ENCODE data around the gene CFAP410.
"Not testable (repeated sequence)": the region's sequence is repeated elsewhere in the genome, so short reads cannot be mapped to it uniquely, and the experiment has no call there.

Gene CFAP410

DNA sequence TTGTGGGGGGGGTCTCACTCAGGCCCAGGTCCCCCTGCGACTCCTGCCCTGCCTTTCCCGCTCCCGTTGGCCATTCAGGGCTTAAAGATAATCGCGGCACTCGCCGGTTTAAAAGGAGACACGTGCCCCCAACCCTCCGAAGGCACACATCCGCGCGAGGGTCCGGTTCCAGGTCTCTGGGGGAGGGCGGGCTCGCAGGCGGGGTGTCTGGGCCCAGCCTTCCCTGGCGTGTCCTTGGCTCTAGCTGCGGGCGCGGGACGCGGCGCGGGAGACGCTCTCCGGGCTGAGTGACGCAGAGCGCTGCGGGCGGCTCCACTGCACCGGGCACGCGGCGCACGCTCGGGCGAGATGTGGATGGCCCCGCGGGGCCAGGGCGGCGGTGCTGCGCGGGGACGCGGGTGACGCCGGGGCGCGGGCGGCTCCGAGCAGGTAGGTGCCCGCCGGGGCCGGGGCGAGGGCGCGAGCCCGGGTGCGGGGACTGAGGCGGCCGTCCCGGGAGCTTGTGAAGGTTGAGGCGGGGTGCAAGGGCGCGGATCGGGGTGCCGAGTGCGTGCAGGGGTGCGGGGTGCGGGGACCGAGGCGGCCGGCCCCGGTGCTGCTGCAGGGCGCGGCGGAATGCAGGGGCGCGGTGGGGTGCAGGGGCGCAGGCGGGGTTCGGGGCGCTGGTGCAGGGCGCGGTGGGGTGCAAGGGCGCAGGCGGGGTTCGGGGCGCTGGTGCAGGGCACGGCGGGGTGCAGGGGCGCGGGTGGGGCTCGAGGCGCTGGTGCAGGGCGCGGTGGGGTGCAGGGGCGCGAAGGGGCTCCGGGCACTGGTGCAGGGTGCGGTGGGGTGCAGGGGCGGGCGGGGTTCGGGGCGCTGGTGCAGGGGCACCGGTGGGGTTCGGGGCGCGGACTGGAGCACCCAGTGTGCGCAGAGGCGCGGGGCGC, 10.9 kb upstream of the CFAP410 start:
- no peak for DNase-seq

DNA sequence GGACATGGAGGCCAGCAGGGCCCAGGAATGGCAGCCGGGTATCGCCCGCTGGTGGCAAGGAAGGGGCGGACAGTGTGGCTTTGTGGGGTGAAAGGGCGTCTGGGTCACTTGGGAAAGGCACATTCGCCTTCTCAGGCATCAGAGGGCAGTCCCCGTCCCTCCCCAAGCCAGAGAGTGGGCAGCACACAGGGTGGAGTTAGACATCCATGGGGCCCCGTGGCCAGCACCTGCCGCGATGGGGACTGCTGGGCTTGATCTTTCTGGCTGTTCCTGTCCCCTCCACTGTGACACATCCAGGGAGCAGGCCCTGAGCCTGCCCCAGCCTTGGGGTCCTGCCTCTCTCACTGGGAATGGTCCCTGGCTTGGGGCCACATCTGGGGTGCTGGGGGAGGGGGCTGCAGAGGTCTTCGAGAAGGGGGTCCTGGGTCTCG, 10.2 kb upstream of the CFAP410 start:
- no peak for DNase-seq

DNA sequence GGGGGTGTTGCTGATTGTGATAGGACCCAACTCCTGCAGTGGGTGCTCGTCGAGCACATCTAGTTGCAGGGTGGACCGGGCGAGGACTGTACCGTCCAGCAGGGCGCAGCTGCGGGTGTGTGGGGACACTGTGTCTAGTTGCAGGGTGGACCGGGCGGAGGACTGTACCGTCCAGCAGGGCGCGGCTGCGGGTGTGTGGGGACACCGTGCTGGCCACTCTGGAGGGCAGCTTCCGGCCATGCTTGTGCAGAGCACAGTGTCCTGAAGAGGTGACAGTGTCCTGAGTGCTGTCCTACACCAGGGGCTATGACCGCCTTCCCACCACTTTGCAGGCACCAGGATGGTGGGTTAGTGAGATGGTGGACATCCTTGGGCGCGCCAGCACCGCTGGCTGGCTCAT, 9.7 kb upstream of the CFAP410 start:
- DNase-seq: no peak

DNA sequence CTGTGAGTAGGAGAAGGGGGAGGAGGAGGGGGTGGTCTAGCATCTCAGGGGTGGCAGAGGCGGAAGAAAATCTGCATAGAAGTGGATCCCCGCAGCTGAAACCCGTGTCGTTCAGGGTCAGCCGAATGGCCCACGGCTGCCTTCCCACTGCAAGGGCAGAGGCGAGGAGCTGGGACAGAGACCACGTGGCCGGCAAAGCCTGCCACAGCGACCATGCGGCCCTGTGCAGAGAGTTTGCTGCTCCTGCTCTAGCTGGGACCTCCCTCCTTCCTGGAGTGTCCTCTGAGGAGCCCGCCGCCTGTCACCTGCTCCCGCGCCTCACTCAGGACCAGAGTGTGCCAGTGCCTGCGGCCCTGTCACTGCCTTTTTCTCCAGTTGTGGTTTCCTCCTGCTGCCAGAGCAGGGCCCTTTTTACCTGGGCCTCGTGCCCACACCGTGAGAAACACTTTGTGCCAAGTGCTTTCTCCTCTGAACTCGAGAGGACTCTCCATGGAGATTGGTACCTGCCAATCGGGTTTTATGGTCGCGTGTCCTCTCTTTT, 8.8 kb upstream of the CFAP410 start:
- DNase-seq: no peak

DNA sequence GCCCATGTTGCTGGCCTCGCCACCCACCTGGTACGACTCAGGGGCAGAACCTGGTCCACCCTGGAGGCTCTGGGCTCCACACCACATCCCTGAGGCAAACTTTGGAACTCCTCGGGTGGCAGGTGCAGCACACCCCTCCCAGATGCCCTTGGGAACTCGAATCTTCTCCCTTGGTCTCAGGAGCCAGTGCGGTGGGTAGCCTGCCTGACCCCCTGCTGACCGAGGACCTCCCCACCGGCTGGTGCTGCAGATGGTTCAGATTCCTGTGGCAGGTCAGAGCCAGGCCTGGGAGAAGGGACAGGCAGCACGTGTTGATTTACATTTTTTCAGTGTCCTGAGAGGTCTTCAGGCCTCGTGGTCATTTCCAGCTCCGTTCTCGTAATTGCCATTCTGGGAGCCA, 6.3 kb upstream of the CFAP410 start:
- DNase-seq: no peak

DNA sequence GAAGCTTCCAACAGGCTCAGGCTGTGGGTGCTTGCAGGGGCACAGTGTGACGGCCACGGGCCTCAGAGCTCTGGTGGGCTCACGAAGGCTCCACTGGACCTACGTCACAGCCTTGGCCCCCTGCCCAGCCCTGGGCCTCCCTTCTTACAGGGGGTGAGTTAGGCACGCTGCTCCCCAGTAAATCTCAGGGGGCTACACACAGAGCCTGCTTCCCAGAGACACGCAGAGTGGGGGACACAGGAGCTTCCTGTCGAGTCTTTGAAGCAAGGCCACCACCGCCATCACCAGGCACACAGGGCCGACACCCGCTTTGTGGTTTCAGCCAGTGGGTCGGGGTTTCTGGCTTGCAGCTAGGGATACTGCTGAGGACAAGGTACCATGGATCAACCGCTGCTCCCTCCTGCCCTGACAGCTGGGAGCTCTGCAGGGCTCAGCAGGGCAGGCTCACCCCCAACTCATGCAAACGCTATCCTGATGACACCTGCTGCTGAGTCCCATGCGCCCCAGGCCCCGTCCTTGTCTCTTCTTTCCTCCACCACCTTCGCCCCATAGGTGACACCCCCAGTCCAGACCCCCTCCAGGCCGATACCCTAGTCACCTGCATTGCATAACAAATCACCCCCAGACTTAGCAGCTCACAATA, 5.5 kb upstream of the CFAP410 start:
- no peak for DNase-seq

DNA sequence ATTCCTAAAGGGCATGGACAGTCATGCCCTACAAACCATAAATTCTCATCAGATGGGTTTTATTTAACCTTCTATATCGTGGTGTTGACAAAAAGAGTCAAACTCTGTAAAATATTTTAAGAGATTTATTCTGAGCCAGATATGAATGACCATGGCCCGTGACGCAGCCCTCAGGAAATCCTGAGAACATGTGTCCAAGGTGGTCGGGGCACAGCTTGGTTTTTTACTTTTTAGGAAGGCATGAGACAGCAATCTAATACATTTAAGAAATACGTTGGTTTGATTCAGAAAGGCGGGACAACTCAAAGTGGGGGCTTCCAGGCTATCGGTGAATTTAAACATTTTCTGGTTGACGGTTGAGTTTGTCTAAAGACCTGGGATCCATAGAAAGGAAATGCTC, 3.8 kb upstream of the CFAP410 start:
- not testable (repeated sequence) for DNase-seq

DNA sequence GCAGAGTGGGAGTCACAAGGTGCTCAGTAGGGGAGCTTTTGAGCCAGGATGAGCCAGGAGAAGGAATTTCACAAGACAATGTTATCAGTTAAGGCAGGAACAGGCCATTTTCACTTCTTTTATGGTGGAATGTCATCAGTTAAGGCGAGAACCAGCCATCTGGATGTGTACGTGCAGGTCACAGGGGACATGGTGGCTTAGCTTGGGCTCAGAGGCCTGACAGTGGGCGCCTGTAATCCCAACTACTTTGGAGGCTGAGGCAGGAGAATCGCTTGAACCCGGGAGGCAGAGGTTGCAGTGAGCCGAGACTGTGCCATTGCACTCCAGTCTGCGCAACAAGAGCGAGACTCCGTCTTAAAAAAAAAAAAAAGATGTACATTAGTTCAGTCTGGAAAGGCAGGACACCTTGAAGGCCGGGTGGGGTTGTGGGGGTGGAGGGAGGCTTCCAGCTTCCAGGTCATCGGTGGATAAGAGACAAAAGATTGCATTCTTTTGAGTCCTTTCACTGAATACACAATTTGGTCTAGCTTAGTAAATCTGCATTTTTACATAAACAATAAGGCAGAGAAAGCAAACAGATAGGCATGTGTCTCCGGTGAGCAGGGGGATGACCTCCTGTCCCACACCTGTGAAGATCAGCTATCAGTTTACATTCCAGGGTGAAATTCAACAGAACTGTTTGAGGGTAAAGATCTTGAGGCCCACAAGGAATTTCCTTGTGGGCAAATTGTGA, 2.7 kb upstream of the CFAP410 start:
- not testable (repeated sequence) for DNase-seq

DNA sequence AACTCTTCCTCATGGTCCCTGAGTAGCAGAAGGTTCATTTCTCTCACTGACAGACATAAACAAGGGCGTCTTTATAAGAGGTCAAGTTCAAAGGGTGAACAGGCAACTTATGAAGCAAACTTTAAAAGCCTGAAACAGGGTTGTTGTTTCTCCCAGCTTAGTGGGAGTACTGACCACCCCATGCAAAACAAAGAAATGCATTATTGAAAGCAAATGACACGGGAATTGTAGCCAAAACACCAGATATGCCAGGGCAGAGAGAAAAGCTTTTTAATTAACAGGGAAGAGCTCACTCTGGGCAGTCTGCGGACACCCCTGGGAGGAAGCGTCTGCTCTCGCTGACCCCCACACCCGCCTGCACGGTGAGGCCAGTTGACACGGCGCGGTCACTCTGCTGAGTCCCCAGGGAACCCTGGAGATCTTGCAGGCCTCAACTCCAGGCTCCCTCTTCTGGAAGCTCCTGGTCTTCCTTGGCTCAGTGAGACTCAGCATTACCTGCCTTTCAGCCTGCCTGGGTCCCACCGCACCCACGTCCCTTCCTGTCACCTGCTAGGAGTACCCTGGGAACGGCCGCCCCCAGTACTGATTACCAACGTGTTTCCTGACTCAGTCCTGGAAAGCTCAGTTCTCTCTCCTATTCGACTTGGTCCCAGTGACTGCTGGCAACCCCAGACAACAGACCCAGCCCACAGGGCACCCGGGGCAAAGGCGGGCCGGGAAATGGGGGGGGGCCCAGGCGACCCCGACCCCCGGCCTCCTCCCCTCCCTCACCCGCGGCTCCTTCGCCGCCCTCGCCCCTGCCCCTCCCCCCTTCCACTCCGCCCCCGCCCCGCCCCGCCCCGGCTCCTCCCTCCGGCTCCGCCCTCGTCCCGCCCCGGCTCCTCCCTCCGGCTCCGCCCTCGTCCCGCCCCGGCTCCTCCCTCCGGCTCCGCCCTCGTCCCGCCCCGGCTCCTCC, 972 bp downstream of the CFAP410 start:
- DNase-seq: peak in 1 of 2 donors; percentile 58

DNA sequence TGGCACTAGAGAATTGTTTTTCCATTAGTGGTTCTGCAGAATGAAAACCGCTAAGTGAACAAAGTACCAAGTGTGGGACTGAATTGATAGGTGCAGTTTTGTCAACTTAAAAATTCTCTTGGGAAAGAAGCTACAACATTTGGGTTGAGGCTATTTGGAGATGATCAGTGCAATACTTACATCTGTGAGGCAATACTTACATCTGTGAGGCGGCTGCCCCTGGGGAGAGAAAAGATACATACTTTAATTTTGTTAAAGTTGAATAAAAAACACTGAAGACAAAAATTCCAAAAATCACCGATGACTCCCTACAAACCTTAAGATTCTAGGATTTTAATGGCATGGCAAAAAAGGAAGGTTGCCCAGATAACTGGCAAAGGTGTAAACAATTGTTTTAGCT, 1.7 kb downstream of the CFAP410 start:
- no peak for DNase-seq

DNA sequence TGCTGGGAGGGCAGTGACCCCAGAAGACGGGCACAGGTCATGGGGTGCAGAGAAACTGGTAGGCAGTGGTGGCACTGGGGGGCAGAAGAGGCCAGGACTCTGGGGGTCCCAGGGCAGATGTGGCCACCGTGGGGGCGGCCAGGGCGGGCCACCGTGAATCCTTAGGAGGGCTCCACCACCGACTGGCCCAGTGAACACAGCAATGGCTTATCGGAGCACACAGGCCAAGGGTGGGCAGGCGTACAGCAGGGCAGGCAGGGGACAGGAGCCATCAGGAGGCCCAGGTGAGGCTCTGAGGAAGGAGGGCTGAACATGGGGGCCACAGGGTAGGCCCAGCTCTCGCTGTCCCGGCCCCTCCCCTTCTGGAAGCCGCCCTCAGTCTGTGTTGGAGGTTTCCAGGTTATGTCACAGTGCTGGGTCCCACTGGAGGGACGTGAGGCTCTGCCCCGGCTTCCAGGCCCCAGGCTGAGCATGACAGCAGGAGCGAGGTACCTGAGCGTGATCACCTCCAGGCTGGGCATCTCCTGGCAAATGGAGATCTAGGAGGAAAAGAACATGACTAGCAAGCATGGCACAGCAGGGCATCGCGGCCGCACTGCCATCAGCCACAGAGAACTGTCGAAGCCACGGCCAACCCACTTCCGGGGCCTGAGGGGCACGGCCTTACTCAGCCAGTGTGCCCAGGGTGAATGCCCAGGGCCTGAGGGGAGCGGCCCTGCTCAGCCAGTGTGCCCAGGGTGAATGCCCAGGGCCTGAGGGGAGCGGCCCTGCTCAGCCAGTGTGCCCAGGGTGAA, 3.7 kb downstream of the CFAP410 start:
- no peak for DNase-seq

DNA sequence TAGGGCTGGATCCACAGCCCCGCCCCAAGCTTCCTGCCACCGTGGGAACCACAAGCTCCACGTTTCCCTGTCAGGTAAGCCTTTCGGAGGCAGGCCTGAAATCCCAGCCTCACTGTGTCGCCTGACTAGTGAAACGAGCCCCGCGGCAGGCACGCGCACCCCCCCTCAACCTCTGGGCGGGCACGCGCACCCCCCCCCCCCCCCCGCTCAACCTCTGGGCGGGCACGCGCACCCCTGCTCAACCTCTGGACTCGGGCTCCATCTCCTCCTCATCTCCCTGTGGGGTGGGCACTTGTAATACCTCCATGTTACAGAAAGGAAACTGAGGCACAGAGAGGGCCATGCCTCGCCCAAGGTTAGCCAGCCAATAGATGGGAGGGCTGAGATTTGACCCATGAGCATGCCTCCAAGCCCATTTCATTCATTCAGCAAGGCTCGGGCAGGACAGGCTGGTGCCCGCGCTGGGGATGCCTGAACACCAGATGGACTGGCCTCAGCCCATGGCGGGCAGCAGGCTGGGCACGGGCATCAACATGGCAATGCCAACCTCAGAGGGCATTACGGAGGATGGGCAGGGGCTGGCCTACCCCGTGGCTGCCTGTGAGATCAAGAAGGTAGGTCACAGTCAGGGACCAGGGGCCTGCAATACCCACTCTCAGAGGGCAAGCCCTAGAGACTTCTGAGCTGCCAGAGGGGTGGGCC, 4.7 kb downstream of the CFAP410 start:
- DNase-seq: no peak

DNA sequence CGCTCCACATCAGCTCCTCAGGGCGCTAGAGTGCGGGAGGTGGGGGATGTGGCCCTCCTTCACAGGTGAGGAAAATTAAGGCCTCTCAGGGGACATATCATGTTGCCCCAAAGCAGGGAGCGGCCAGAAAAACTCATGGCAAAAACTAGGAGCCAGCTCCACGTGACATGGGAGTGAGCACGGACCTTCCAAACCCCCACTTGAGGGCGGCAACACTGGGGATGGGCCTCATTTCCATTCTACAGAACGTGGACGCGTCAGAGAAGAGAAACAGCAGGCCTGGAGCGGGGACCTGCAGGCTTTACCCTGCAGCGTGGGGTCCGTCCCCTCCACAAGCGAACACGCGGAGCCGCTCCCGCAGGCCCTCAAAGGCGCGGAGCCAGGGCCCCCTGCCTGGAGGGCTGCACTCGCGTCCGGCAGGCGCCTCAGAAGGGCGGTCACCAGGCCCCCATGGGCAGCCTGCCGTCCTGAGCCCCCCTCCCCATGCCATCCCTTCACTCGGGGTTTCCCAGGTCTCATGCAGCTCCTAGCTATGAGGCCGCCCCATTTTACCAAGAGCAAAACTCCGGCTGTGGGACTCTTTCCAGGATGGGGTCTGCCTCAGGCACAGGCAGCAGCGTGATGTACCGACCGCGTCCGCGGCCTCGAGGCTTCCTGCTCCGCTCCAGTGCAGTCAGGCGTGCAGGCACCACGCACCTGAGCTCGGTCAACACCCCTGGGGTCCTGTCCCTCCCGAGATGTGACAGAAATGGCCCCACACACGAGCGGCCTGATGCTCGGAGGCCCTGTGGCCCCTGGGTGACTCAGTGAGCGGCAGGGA, 5.5 kb downstream of the CFAP410 start:
- no peak for DNase-seq

DNA sequence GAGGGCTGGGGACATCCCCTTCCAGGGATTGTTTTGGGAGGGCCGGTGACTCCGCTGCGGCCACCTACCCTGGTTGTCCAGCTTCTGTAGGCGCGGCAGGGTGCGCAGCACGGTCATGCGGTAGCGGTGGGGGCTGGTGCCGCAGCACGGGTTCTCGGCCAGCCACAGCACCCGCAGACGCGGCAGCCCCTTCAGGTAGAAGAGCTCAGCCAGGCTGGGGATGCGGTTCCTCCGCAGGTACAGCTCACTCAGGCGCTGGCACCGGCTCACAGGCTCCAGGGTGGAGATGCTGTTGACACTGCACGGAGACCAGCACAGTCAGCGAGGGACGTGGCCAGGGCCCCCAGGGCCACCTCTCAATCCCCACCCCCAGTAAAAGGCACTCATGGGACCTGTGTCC, 6.2 kb downstream of the CFAP410 start:
- DNase-seq: no peak

DNA sequence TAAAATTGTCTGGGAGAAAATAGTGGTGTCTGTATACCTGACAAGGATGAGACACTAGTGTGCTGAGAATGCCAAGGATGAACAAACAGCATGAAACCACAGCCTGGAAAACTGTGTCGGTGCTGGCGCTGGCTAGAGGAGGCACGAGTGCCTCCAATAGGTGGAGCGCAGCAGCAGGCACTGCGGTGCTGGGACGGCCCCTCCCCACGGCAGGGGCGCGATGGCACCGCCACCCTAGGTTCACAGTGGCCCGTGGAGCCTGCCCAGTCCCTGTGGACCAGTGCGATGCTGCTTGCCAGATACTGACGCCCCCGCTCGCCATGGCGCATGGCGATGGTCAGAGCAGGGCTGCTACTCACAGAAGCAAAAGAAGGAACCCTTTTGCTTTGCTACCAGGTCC, 6.8 kb downstream of the CFAP410 start:
- no peak for DNase-seq

DNA sequence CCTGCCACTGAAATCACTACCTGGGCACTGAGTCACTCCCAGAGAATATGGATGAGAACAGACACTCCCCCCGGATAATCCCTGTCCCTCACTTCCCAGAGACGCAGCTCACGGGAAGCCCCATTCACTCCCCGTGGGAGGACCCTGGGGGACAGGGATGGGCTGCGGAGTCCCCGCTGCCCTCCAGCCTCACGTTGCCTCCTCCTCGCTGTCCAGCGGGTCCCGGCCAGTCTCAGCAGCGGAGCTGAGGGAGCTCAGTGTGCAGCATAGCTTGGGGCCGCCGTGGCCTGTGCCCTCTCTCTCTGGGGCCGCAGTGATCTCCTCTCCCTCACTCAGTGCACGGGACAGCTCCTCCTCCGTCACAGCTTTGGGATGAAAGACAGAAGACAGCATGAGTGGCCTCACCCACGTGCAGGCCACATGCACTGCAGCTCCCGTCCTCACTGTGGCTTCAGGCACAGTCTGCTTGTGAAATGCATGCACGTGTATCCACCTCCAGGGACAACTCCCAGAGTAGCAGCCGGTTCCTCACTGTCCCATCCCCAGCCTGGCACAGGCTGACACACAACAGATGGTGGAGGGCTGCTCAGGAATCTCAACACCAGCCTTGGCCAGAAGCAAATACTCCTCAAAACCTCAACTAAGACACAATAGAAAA, 7.4 kb downstream of the CFAP410 start:
- DNase-seq: no peak

DNA sequence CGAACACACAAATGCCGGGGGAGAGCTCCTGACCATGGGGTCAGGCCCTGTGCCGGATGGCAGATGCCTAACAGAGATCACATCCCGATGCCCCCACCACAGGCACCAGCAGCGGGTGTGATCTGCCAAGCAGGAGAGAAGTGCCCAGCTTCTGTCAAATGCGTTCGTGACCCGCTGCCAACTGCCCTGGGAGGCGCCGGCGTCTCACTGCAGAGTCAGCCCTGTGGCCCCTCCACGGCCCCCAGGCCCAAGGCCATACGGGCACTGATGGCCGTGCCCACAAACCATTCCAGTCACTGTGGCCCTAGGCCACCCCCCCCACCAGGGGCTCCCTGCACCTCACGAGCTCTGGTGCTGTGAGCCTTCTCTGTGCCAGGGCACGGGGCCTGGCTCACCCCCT, 8.0 kb downstream of the CFAP410 start:
- DNase-seq: no peak

DNA sequence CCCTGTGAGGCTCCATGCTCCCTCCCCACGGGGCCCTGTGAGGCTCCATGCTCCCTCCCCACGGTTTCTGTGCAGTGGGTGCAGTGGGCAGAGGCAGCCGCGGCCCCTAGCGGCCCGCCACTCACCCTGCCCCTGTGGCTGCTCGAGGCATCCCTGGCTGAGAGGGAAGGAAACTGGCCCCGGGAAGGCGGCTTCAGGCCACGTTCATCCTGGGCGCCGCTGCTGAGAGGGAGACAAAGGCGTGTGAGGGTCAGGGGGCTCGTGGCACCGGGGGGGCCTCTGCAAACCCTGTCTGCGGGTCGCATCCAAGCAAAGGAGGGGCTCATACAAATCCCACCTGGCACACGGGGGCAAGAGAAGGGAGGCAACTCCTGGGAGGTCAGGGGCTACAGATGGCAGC, 8.5 kb downstream of the CFAP410 start:
- no peak for DNase-seq
